HG02970 (cell line): ENCODE data around the gene MRPL43.
"Not testable (repeated sequence)": the region's sequence is repeated elsewhere in the genome, so short reads cannot be mapped to it uniquely, and the experiment has no call there.

ENCODE experiments used
- ATAC-seq: cut with Tn5 transposase; IDR thresholded peaks from one replicate; pipeline ENCODE4 v1.9.1; 2021; ENCODE audit warnings: mild to moderate bottlenecking, moderate library complexity, moderate number of reproducible peaks; ENCODE audit not compliant: unreplicated experiment, low FRiP score

Gene MRPL43

DNA sequence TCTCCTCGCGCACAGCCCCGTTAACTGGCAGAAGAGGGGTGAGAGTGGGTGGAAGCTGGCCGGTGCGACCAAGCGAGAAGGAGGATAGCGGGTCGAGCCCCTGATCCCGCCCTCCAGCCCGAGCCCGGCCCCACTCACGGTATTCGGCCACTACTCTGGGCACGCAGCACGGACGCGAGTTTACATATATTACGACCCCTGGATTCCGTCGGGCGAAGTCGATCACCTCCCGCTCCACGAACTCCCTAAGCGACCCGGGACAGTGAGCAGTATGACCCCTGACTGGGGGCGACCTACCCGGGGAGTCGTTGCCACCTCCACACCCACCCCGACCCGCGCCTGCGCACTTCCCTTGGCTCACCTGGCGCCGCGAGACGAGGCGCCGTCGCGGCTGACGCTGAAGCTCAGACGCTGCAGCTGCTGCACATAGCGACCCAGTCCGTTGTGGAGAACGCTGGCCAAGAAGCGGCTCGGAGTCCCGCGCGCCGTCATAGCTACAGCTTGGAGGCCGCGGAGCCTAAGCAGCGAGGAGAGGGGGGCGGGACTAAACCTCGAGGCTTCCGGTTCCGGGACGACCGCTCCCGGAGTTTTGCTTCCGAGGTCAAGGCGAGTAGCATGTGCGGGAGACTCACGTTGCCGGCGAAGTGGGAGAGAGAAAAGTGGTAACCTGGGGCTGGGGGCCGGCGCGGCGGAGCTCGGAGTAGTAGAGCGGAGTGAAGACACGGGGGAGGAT is at the start of gene MRPL43, which contains the start of gene TWNK:
Gene MRPL43 (minus strand): TSS at position 546 of the 733 bp plus-strand sequence. CDS start 54 bp downstream, at position 492.
Gene TWNK (plus strand): TSS at position 592 of the 733 bp plus-strand sequence. CDS start 668 bp downstream, outside the sequence.
- no peak for ATAC-seq

DNA sequence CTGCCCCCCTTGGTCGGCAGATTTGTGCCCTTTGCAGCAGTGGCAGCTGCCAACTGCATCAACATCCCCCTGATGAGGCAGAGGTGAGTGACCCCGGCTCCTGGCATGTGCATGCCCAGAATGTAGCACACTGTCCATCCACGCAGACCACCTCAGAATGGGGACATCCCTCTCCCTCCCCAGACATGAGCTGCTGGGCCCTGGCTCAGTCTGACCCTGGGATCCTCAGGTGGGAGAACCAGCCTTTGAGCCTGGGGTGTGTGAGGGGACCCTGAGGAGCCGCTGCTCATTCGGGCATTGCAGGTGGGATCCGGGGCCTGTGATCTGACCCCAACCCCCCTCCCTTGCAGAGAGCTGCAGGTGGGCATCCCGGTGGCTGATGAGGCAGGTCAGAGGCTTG is 49.4 kb upstream of the MRPL43 start:
- ATAC-seq: no peak

DNA sequence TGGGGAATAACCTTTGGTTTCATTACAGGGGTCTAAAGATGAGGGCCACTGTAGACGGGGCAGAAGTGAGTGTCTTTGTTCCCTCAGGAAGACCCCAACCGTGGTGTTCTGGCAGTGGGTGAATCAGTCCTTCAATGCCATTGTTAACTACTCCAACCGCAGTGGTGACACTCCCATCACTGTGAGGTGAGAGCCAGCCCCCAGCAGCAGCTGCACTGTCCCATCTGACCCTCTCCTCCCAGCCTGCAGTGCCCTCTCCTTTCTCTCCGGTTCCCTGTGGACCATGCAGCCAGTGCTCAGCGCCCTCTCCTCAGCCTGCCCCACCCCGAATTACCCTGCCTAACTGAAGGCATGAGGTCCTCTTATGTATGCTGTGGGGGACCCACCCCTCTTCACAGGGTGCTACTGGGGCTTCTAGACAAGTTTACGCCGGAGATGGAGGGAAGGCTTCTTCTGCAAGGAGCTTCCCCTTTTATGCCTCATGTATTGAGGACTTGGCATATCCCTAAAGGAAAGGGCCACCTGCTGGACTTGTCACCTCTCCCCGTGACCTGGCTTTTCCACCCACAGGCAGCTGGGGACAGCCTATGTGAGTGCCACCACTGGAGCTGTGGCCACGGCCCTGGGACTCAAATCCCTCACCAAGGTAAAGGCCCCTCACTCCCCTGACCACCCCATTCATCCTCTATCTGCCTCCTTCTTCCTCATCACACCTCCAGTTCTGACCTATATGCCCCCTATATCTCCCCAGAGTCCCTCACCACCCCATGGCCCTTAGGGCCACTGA is 48.8 kb upstream of the MRPL43 start:
- no peak for ATAC-seq

DNA sequence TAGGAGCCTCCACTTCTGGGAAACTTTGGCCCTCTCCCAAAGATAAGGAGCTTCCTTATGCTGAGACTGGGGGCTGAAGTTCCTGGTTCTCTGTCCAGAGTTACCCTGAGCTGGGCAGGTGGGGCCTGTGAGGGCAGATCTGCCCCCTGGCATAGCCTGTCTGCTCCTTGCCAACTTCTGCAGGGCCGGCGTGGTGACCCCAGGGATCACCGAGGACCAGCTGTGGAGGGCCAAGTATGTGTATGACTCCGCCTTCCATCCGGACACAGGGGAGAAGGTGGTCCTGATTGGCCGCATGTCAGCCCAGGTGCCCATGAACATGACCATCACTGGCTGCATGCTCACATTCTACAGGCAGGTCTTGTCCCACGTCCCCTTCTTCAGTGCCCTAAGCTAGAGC is 48.0 kb upstream of the MRPL43 start:
- no peak for ATAC-seq

DNA sequence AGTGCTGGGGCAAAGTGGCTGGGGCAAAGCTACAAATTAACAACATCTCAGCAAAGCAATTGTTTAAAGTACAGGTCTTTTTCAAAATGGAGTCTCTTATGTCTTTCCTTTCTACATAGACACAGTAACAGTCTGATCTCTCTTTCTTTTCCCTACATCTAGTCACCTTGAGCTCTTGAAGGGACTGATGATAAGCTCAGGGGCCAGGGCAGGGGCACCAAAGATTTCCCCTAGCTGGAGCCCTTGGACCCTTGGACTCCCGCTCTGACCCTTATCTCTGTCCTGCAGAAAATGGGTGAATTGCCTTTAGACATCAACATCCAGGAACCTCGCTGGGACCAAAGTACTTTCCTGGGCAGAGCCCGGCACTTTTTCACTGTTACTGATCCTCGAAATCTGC is 47.1 kb upstream of the MRPL43 start:
- not testable (repeated sequence) for ATAC-seq

DNA sequence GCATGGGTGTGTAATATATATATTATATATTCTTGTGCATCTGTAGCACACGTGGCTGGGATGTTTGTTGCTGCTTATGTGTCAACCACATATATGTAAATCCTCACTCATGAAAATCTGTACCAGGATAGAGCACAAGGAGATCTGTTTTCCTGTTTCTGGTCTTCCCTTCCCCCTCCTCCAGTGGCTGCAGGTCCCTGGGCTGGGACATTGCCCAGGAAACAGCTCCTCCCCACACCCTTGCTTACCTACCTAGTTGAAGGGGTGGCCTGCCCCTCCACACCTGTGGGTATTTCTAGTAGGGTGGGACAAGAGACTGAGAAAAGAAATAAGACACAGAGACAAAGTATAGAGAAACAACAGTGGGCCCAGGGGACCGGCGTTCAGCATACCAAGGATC is 46.0 kb upstream of the MRPL43 start:
- ATAC-seq: no peak

DNA sequence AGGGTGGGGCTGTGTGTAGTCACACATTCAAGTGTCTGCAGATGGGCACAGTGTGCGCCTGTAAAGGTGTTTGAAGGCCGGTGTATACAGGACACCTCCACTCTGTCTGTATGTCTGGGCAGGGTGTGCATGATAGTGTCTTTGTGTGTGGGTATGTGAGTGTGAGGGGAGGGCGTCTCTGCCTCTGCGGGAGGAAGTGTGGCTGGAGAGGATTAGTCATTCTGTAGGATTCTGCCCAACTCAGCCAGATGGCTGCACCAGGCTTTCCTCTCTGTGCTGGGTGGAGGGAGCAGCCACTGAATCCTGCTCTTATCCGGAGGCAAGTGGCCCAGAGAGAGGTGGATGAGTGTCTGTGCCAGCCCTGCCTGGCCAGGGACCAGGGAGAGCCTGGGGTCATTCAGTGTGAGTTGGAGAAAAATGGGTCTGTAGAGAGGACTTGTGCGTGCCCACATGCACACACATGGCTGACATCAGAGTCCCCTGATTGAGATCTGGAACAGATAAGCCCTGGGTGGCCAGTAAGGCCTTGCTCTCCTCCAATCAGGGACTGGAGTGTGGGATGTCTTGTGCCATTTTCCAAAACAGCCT is 45.4 kb upstream of the MRPL43 start:
- ATAC-seq: no peak

DNA sequence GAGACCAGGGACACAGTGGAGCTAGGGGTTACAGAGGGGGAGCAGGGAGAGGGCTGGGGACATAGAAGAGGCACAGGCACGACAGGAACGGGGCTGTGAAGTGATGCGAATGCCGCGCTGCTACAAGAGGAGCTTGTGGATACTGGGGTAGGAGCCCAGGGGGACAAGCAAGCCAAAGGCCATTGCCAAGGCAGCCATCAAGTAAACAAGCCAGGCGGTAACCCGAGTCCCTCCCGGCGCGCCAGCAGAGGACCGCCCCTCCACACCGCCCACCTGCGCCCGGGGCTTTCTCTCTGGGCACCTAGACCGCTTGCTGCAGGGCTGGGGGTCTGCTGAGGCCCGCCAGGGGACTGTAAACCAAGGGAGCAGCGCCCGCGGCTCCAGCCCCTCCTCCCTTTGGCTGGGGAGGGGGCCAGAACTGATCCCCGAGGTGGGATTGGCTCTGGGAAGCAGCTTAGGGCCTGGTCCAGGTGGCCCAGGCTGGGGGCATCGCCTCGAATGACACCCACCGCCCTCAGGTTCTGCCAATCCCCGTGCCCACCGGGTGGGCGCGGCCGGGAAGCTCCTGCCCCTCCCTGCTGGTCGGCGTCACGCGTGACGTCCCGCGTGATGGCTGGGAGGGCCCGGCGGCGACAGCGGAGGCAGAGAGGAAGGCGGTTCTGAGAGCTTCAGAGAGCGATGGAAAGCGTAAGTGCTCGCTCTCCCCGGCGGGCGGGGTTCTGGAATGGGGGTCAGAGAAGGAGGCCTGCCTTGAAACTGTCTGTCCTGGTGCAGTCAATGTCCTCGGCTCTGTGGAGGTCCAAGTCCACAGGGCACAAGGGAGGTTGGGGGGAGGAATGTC is 44.7 kb upstream of the MRPL43 start:
- peak; percentile 22 for ATAC-seq

DNA sequence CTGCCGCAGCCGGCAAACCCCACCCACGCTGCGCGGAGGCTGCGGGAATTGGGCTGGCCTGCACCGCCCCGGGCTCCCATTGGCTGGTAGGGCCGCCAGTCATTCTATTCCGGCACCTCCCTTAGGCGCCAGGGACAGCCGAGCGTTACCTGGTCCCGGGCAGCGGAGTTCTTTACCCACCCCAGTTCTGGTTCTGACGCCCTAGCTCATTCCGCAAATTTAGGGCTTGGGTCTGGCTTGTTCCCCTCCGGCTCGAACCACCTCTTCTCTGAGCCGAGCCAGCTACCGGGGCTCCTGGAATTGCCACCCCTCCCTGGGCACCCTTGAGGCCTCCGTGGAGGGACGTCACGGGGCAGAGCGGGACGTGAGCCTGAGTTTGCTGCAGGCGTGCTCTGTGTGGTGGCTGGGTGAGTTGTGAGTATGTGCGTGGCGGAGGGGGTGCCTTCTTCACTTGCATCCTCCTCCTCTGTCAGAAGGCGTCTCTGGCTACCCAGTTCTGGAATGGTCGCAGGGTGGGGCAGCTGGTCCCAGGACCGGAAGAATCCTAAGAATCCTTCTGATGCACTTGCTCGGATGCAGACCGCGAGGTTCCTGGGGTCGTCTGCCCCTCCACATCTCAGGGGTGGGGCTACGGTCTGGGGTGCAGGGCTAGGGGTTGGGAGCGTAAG is 44.0 kb upstream of the MRPL43 start, which contains the start of the genes PDZD7 and SFXN3:
Gene PDZD7 (minus strand): TSS at position 2 of the 668 bp plus-strand sequence. CDS start 910 bp downstream, outside the sequence.
Gene SFXN3 (plus strand): TSS at position 107 of the 668 bp plus-strand sequence. CDS start 3,461 bp downstream, outside the sequence.
- ATAC-seq: peak; percentile 64

DNA sequence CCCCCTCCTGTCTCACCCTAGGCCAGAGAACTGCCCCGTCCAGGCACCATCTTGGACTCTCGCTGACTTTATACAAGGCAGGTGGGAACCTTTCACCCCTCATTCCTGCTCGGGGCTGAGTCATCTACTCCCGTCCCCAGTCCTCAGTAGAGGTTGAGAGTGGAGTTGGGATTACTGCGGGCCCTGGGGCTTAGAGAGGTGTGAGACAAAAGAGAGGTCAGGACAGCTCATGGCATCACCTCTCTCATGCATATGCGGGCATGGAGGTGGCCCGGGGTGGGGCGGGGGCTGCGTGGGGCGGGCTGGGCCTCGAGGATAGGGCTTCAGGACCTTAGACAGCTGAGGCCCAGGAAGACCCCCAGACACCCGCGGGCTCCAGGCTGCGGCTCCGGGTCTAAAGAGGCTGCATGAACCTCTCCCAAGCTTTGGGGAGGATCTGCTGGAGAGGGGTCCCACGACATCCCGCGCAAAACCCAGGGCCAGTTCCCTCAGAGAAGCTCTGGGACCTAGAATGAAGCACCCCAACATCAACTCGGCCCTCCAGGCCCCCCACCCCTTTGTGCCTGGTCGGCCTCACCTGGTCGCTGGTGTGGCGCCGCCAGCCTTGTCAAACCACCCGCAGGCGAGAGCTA is 43.3 kb upstream of the MRPL43 start:
- ATAC-seq: no peak

DNA sequence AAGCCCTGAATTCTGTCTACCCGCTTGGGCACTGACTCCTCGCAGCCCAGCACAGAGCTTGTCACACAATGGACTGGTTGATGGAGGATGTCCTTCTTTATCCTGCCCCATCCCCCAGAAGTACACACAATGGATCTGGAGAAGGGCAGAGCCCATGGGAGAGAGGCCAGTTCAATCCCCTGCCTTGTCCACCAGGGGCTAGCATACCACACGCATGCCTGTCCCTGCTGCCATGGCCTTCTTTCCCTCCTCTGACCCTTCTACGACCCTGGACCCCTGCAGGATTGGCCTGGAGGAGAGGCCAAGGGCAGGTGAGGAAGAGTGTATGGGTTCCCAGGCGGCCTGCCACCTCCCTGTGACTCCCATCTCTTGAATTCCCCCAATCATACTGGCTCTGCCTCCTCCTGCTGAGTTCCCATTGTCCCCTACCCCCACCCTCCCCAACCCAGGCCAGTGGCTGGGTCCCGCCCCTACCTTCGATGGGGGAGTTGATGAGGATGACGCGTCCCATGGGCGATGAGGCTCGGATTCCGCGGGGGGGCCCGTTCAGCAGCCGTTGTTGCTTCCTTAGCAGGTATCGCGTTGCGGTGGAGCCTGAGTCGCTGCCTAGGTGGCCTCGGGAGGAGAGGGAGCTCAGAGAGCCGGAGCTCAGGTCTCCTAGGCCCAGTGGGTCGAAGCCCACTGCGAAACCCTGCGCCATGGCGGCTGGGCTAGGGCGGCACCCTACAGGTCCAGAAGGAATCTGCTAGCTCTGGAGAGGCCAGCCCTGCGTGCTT is 42.4 kb upstream of the MRPL43 start:
- no peak for ATAC-seq

DNA sequence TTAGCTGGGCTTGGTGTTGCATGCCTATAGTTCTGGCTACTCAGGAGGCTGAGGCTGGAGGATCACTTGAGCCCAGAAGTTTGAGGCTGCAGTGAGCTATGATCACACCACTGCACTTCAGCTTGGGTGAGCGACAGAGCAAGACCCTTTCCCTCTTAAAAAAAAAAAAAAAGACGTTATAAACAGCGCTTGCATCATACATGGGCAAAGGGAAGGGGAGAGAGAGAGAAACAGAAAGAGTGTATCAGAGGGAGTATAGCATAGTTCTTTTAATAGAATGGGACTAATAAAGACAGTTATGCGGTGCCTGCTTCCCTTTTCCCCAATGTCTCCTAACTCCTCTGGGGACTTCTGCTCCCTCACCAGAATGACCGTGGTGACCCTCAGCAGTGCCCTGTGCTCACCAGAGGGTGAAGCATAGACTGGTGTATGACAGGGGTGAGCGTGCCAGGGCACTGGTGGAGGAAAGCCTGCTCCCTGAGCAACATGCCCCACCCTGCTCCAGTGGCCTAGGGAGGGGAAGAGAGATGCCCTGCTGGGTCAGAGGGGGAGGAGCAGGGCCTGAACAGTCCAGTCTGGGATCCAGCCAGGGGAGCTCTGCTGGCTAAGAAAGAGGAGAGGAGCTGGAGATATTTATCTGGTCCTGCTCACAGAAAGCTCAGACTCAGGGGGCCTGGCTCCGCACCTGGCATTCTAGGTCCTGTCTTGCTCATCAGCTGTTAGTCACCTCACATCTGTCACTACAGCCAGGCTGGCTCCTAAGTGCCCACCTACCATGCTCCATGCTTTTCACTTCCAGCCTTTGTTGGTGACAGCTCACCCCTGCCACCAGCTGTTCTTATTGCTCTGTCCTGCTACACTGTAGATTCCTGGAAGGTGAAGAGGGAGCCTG is 41.4 kb upstream of the MRPL43 start:
- ATAC-seq: no peak

DNA sequence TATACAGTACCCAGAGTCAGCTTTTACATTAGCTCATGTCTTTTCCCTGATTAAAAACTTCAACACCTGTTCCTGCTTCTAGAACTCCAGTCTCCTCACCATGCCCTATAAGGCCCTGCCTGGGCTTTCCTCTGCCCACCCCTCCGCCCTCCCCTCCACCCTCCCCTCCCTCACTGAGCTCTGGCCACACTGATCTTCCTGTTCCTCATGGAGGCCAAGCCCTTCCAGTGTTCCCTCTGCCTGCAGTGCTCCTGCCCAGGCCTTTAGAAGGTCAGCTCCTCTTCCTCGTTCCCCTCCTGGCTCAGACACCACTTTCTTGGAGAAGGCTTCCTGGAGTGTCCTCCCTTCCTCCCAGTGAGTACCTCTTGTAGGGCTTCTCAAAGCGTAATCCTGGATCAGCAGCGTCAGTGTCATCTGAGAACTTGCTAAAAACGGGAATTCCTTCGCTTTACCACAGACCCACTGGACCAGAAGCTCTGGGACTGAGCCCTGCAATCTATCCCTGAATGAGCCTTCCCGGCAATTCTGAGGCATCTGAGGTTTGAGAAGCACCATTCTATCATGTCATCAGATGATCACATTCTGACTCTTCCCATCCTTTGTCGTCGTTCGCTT is 39.9 kb upstream of the MRPL43 start:
- no peak for ATAC-seq

DNA sequence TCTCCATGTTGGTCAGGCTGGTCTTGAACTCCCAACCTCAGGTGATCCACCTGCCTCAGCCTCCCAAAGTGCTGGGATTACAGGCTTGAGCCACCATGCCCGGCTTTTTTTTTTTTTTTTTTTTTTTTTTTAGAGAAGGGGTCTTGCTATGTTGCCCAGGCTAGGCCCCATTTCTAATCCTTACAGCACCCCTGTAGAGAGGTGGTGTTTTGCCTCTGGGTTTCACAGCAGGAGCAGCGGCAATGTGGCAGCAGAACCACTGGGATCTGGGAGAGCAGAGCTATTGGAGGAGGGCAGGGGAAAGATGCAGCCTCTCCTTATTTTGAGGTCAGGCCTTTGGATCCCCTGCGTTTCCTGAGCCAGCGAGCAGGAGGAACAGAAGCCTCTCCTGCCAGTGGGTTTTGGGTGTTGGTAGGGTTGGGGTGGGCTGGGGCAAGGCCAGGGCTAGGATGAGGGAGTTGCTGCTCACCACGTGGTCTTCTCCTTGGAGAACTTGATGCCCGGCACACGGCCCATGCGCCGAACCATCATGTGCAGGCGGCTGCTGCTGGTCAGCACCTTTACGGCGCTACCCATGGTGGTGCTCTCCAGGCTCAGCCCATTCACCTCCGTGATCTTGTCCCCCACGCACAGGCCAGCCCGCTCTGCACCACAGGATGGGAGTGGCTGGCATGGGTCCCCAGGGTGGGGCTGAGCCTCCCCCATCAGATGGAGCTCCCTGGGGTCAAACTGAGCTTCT is 35.8 kb upstream of the MRPL43 start:
- no peak for ATAC-seq

DNA sequence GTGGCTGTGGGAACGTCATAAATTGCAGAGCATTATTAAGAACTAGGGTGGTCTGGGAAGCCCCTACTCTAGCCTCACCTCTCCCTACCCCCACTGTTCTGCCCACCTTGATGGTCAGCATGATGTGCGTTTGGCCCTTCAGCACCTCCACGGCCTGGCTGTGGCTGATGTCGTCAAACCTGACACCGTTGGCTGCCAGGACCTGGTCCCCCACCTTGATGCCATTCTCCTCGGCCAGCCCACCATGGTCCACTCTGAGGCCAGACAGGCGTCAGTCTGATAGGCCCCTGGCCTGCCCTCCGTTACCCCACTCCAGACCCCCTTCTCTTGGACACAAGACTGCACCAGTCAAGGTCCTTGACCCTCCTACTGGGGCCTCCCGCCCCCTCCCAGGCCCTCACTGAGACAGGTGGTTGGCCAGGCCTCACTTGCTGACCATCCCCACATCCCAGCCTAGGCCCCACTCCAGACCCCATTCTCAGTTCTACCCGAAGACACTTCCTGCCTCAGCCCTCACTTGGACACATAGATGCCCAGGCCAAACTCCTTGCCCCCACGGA is 34.5 kb upstream of the MRPL43 start:
- ATAC-seq: no peak

DNA sequence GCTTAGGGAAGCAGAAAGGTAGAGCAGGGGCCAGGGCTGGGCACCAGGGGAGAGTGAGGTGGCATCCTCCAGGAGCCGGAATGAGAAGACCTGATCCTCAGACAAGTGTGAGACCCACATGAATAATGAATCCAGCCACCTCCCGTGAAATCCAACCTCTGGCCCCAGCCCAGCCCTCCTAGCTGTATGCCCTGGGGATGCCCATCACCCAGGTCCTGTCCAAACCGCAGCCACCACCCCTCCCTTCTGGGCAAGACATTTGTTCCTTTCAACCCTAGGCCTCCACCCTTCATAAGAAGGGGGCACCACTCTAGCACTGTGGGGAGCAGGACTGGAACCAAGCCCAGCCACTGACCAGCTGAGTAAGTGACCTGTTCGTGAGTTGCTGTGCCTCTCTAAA is 33.9 kb upstream of the MRPL43 start:
- ATAC-seq: no peak
